ENCODE measurements around the gene LASP1. TPM values are rescaled to one million over a fixed set of nuclear protein-coding genes. Genes with fewer than 3 reads are reported as not detected.

The LASP1 gene
- total and polyA plus RNA-seq, 2 donors (not counting 3 experiments of a cell fraction or from before 2014, with no cell fraction given): 214 to 242 TPM

DNA sequence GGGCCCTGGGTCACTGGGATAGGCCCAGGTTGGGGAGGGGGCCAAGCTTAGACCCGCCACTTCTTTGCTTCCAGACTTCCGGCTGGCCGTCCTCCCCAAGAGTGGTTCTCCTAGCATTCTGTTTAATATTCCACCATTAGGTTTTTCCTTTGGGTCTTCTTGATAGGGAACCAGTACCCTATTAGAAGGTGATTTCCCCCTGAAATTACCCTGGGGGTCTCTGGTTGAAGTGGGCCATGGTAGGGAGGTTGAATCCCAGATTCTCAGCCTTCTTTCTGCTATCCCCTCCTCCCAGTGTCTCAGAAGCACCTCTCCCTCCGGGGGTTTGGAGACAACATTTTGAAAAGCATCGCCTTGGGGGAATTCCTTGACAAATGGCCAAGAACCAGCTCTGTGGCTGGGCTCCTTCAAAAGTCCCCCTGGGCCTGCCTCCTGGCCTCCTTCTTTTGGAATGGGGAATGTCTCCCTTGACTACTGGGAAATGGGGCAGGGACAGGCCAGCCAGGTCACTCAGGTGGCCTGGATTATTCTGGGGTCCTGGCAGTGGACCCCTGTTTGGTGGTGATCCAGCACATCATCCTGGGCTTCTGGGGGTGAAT is 5.7 kb downstream of the LASP1 start:
- no peak for FAIRE-seq
- Histone ChIP-seq H3K9ac (replicated peaks; ENCODE audit: extremely low read depth, insufficient read depth, low read length) (no peak overlapping the region), H3K4me1 (ENCODE audit: control insufficient read depth, extremely low read depth, insufficient read depth, low read length) (peaks cover 38% of the 10 kb centered on the region), H4K20me1 (replicated peaks; ENCODE audit: control insufficient read depth, extremely low read depth, insufficient read depth, low read length) (peaks cover 6% of the 10 kb centered on the region), H3K9me3 (replicated peaks; ENCODE audit: control insufficient read depth, insufficient read depth, low read length) (no peaks in the 10 kb centered on the region), H3K9me1 (replicated peaks; ENCODE audit: control insufficient read depth, extremely low read depth, insufficient read depth, low read length) (no peaks in the 10 kb centered on the region), H3K4me3 (replicated peaks in 1 of 3; ENCODE audit: insufficient read depth in 1 of 3, low read depth in 1 of 3, low read length in 3 of 3) (no peak overlapping the region), H3K27me3 (ENCODE audit: control insufficient read depth in 2 of 2, insufficient read depth in 2 of 2, low read length in 2 of 2) (no peaks in the 10 kb centered on the region), H3K36me3 (ENCODE audit: control insufficient read depth in 2 of 2, extremely low read depth in 1 of 2, insufficient read depth in 2 of 2, low read length in 2 of 2) (peaks cover 6 to 9% of the 10 kb centered on the region in 2 experiments), H3K79me2 (ENCODE audit: control insufficient read depth, insufficient read depth, low read length) (peaks cover 76% of the 10 kb centered on the region), H3K27ac (ENCODE audit: insufficient read depth, low read depth, low read length) (no peak overlapping the region), H2AFZ (ENCODE audit: low read depth, low read length) (no peak overlapping the region), H3K4me2 (ENCODE audit: insufficient read depth, low read length) (no peak overlapping the region)
- dilution Hi-C loops (cut with MboI; ENCODE audit: extremely low pct_ligation_motif_present, low sequenced_read_pairs) (no loop called here), intact Hi-C loops (cut with micrococcal nuclease) (no loop called here)
- TF ChIP-seq GATA2 (IDR thresholded peaks at IDR 0.05; ENCODE audit: insufficient read depth, insufficient read length, low read depth, low read length): no peak
- TF ChIP-seq CTCF (IDR thresholded peaks at IDR 0.05; ENCODE audit: extremely low read depth in 1 of 2, insufficient read depth in 1 of 2, low read depth in 1 of 2, low read length in 2 of 2): no peak
- no peak for TF ChIP-seq POLR2A (IDR thresholded peaks at IDR 0.05; ENCODE audit: low read depth, low read length)
- no peak for TF ChIP-seq EZH2 (IDR thresholded peaks at IDR 0.05; ENCODE audit: borderline replicate concordance, low read depth, low read length, severe bottlenecking)
- TF ChIP-seq FOS (IDR thresholded peaks at IDR 0.05; ENCODE audit: borderline replicate concordance, insufficient read depth, low read length): no peak
- no peak for TF ChIP-seq MAX (IDR thresholded peaks at IDR 0.05; ENCODE audit: insufficient read depth, insufficient read length)
- no peak for TF ChIP-seq JUN (IDR thresholded peaks at IDR 0.05; ENCODE audit: borderline replicate concordance, insufficient read depth, insufficient read length, low read depth)
- TF ChIP-seq POLR2AphosphoS5 (IDR thresholded peaks at IDR 0.05; ENCODE audit: insufficient read depth, low read depth, low read length): no peak
- no peak for TF ChIP-seq MYC (IDR thresholded peaks at IDR 0.05; ENCODE audit: low read depth, low read length)
- POLR2A ChIA-PET: no interaction called here
- no TSS peak for BruUV-seq (replicated peaks)
- CTCF ChIA-PET: no interaction called here
- DNase-seq (ENCODE audit: low read depth, low spot score): no peak
